Activated T-cell treated with anti-CD3 and anti-CD28 coated beads for 48 hours (primary cell): ENCODE data around the gene C2orf80.
"Not testable (repeated sequence)": the region's sequence is repeated elsewhere in the genome, so short reads cannot be mapped to it uniquely, and the experiment has no call there.

Experiments used
- DNase-seq: peaks from one replicate; pipeline ENCODE4 v3.0.0-alpha.2; 2020; ENCODE audit warnings: low read depth

Gene C2orf80

DNA sequence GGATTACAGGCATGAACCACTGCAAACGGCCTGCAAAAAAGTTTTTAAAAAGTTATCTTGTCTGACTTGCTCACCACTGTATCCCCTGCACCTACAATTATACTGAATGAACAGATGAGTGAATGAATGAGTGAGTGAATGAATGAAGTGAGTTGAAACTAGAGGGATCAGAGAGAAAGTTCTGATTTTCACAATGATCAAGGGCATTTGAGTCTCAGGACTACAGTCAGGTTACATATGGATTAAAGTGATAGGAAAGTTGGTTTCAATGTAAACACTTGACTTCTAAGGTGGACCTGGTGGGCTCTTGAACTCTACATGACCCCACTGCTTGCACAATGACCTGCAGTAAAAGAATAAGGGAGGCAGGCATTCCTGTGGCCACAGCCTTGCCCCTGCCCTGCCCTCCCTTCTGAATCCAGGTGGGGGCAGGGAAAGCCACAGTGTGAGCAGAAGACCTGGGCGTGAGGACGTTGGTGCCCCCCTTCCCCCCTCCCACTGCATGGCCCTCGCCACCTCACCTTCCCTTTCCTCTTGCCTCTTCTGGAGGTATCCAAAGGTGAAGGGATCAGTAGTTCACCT lies 10.7 kb downstream of the C2orf80 start:
- no peak for DNase-seq

DNA sequence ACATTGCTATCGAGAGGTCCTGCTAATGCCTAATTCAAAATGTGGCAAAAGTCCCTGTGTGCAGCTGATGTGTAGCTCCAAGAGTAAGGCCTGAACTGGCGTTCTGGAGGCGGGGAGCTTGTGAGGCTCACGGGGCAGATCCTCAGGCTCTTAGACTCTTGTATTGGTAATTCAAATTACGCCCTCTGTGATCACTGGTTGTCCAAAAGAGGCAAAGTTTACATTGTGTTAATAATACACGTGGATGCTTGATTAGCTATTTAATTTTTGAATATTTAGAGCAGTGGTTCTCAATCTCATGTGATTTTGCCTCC lies 14.0 kb downstream of the C2orf80 start:
- DNase-seq = no peak

DNA sequence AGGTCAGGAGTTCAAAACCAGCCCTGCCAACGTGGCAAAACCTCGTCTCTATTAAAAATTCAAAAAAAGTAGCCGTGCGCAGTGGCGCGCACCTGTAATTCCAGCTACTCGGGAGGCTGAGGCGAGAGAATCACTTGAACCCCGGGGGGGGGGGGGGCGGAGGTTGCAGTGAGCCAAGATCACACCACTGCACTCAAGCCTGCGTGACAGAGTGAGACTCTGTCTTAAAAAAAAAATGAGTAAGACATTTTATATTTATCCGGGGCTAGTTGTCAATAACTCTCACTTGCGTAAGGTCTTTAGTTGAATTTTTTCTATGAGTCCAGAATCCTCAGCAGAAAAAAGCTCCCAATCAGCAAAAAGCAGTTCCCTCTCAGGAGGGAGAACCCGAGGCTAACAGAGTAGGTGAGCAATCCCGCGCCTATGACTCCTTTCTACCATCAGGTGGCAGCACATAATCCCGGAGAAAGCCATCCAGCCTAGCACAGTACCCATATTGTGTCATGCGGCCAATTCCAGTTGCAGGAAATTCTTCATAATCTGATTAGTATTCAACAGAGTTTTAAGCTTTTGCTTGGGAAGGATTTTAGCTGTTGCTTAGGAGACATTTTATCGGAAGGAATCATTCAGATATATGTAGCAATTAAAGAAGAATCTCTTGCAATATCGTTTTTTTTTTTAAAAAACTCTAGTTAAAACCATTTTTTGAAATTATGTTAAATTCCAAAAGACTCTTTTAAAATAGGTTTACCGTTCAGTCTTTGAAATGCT lies 14.6 kb downstream of the C2orf80 start:
- DNase-seq = peak; percentile 41

DNA sequence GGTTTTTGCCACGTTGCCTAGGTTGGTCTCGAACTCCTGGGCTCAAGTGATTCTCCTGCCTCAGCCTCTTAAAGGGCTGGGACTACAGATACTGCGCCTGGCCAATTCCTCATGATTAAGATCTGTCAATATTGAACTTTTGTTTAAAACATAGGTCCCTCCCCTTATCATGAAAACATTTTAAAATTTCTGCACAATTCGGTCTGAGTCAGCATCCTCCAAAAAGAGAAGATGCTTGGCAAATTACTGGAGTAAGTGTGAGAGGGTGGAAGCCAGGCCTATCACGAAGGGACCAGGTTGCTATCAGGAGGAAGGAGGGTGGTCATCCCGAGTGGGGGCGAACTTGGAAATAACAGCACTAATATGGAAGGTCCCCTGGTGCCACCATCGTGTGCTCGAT lies 15.7 kb downstream of the C2orf80 start:
- no peak for DNase-seq

DNA sequence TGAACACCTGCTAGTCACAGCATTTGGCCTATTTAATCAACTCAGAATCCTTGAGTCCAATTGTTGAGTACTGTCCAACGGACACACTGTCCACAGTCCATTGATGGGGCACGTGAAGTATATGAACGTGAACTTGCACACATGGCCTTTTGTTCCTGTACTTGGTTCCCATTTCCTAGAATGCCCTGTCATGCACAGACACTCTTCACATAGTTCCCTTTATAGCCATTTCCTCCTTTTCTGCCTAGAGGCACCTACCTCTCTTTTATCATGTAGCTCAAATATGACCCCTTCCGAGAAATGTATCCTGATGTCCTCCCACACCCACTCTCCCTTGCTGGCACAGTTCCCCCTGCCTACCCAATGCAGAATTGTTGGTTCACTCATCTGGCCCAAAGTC lies 17.7 kb downstream of the C2orf80 start:
- no peak for DNase-seq

DNA sequence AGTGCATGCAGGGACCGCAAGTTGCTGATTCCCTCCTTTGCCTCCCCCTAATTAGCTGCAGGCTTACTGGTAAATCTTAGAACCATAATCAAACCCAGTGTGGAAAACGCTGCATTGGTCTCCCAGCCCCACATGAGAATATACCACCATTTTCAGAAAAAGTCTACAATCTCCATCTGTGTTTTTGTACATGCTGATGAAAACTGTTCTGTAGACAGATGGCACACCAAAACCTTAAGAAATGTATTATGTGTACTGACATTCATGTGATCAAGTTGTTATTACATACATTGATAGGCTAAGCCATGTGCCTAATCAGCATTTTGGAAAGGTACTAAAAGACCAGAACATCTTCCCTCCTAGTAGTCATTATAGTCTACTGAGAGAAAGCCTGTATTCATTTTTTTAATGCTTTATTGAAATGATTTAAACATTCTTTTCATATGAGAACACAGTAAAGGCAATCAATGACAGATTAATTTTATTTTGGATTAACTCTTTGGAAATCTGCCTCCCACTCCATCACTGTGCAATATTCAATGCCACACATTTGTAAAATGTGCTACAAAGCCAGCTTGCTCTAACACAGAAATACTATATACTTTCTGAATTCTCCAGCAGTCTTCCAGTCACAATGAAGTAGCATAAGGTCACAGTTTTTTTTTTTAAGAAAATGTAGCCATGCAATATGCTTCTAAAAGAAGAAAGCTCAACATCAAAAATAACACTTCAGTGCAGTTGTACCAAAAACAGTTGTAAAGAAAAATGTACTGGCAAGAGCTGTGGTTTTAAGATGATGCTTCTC lies 24.7 kb downstream of the C2orf80 start:
- no peak for DNase-seq

DNA sequence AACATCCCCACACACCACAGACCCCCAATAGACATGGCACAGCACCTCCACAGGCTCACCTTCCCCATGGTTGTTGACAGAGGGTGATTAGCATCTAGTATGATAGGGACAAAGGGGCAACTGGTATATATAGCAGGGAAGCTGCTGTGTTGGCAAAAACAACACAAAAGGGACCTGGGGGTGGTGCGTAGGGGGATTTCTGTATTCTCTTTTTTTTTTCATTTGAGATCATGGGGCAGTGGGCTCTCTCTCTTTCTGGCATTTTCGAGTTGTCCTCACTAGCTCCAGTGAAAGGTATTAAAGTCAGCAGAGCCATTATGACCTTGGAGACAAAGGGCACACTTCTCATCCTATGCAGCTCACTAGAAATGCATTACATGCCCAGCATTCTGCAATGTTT lies 26.3 kb downstream of the C2orf80 start, which contains the start of gene CRYGA:
TSS of gene CRYGA (minus strand) at position 101 of the 400 bp plus-strand sequence. CDS start at position 68, 33 bp downstream.
- DNase-seq = no peak

DNA sequence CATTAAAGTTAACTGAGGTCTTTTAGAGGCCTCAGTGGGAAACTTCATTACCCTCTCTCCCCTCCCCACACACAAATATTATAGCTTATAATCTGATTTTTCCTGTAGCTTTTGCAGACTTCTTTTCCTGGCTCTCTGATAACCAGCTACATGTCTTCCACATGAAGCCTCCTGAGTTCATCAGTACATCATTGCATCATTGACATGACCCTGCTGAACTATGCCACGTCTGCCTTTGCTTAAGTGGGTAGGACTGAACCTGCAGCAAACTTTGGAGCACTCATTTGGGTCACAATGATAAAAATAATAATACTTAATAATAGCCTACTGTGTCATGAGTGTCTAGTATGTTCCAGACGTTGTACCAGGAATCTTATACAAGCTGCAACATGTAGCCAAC lies 33.4 kb downstream of the C2orf80 start:
- DNase-seq = no peak

DNA sequence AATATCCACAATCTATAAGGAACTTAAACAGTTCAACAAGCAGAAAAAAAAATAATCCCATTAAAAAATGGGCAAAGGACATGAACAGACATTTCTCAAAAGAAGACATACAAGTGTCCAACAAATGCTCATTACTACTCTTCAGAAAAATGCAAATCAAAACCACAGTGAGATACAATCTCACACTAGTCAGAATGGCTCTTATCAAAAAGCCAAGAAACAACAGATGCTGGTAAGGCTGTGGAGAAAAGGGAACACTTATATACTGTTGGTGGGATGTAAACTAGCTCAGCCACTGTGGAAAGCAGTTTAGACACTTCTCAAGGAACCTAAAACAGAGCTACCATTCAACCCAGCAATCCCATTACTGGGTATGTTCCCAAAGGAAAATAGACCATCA lies 36.7 kb downstream of the C2orf80 start:
- no peak for DNase-seq

DNA sequence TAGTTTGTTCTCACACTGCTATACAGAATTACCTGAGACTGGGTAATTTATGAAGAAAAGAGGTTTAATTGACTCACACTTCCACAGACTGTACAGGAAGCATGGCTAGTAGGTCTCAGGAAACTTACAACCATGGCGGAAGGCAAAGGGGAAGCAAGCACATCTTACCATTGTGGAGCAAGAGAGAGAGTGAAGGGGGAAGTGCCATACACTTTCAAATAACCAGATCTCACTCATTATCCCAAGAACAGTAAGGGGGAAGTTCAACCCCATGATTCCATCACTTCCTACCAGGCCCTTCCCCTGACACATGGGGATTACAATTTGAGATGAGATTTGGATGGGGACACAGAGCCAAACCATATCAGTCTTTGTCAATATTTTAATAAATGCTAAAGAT lies 38.9 kb downstream of the C2orf80 start:
- no peak for DNase-seq

DNA sequence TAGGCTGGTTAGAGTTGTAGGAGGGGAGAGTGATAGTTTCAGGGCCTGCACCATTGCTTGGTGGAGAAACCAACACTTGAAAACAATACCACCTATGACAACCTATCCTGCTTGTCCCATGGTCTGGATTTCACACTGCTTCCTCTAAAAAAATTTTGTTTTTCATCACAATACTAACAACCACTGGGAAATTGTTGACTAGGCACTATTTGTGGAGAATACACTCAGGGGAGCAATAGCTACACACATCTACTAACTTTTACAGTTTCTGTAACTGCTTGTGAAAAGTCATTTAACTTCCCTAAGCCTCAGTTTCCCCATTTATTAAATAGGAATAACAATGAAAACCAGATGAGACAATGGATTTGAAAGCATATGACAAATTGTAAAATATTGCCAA lies 39.7 kb downstream of the C2orf80 start:
- DNase-seq = no peak

DNA sequence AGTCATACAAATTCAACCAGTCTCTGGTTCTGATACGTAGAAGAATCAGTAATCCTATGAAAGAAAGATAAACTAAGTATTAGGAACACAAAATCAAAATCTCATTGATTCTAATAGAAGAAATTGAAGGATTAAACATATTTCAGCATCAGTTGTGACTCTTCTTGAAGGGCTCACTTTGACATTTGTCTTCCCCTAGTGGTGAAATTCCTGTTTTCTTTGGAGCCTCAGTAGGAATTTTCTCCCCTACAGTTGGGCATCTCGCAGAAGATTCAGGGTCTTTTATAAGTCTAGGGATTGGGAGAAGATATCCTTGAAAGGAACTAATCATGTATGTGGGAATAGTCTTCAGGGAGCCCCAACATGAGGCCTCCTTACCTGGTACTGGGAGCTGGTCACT lies 41.0 kb downstream of the C2orf80 start:
- DNase-seq = no peak

DNA sequence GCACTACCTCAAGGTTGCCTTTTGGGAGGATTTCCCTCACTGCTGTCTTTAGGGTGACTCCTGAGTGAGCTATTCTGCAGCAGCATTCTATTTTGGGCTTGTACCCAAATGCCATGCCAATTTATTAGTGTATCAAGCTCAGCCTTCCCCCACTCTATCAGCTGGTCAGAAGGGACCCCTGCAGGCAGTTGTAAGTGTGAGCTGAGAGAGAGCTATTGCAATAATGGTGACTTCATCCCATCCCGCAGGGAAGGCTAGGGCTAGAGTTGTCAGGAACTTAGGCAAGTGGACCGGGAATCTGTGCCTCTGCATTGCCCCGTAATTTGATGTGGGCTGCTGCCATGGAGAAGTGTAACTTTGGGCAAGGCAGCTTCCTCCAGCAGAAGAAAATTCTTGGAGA lies 42.1 kb downstream of the C2orf80 start:
- no peak for DNase-seq

DNA sequence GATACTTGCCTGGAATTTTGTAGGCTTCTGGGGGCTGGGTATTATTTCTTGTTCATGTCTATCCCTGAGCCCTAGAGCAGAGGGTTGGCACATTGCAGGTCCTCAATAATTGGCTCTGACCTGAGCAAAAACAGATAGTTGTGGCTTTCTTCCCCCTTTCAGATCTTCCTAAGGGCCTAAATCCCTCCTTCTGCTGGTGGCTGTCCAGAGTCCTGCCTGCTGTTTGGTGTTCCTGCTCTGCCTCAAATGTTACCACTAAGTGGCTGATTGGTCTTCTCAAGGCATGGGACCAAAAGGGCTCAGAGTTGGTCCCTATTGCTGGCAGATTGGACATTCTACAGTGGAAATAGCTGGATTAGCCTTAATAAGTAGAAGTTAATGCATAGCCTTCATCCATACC lies 42.8 kb downstream of the C2orf80 start:
- DNase-seq = no peak

DNA sequence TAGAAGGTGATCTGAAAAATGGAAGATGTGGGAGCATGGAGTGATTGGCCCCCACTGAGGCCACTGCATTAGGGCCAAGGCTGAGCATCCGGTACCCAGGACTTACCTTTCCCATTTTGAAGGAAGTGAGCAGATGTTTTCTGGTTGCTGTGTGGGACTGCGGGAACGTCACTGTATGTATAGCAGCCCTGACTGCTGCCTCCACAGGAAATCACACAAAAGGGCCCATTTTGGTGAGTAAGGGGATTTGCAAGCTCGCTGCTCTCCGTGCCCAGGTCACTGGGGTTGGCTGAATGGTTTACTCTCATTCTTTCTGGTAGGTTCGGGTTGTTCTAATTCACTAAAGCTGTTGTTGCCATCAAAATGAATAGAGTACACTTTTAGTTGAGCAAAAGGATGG lies 43.8 kb downstream of the C2orf80 start, which contains the start of gene CRYGB:
TSS of gene CRYGB (minus strand) at position 153 of the 400 bp plus-strand sequence. CDS start at position 115, 38 bp downstream.
- no peak for DNase-seq

DNA sequence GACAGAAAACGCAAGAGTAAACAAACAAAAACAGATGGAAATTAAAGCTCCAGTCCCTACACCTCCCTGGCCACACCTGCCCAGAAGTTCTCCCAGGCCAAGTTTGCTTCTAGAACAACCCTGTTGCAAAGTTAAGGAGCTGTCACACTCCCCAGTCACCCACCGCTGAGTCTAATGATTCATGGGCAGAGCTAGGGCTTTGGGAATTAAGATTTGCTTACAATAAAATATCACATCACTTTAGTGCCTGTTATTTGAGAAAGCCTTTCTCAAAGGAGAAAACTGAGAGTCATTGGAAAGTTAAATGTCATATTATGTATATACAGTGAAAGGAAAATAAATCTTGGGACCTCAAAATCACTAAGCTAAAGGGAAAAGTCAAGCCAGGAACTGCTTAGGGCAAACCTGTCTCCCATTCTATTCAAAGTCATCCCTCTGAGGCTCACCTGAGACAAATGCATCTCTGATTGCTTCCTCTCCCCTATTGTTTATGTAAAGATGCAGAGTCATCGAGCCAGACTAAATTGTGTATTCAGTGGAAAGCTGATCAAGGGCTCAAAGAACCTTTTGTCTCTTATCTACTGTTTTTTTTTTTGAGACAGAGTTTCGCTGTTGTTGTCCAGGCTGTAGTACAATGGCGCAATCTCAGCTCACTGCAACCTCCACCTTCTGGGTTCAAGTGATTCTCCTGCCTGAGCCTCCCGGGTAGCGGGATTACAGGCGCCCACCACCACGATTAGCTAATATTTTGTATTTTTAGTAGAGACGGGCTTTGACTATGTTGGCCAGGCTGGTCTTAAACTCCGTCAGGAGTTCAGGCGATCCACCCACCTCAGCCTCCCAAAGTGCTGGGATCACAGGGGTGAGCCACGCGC lies 46.7 kb downstream of the C2orf80 start:
- DNase-seq = no peak

DNA sequence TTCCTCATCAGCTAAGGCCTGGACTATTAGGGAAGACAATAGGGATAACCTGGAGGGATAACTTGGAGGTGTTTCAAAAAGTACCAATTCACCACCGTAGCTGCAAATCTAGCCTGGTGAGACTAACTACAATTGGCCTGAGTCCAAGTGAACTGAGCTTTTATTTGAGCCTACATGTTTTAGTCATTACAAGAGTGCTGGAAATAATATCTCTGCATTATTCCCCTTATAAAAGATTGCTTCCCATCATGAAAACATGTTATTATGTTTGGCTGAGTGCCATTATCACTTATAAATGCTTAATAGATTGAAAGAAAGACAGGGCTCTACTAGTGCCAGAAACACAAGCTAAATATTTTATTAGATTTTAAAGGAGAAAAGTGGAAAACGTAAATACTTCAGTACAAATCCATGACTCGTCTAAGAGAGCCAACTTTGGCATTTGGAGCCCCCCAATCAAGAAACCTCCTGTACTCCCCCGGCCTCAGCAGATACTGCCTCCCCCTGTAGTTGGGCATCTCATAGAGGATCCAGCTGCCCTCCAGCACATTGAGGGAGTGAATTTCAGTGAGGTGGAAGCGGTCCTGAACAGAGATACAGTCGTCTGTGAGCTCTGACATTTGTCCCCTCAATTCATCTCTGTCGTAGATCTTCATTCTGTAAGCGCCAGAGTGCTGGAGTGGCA lies 47.4 kb downstream of the C2orf80 start:
- no peak for DNase-seq

DNA sequence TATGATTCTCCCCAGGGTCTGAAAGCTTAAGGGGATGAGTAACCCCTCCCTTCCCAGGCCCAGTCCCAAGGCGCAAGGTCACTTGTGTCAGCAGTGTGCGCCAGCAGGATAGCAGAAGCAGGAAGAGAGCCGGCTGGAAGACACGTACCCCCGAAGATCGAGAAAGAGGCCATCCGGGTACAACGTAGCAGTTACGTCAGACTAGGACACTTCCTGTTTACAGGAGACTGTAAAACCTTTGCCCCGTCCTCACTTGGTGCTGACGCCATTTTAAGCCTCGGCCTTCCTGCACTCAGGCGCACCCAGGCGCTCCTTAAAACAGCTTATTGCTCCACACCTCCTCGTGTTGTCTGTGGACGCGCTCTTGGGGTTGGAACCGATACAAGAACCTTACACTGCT lies 50.4 kb downstream of the C2orf80 start:
- no peak for DNase-seq

DNA sequence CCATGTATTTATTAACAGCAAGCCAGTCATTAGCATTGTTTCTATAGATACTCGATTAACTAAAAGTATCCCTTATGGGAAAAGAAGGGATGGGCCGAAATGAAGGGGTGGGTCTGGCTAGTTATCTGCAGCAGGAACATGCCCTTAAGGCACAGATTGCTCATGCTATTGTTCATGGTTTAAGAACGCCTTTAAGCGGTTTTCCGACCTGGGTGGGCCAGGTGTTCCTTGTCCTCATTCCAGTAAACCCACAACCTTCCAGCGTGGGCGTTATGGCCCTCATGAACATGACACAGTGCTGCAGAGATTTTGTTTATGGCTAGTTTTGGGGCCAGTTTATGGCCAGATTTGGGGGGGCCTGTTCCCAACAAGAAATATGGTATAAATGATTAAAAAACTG lies 51.5 kb downstream of the C2orf80 start:
- not testable (repeated sequence) for DNase-seq

DNA sequence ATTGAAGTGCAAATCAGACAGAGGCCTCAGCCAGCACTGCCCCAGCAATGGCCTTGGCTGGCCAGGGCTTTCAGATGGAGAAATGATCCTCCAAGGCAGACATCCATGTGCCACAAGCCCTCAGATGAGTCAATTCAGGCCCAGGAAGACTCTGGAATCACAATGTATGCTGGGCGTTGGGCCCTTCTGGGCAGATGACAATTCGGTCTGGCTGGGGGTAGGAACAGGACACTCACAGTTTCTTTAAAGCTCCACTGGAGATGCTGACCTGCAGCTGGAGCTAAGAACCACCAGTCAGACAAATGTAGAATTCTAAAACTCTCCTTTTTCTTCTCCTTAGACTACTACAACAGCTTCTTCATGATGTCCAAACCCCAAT lies 53.1 kb downstream of the C2orf80 start:
- no peak for DNase-seq
